Non-pigmented ciliary epithelial cell (primary cell): ENCODE data around the gene FBXO10.
"Not testable (repeated sequence)": the region's sequence is repeated elsewhere in the genome, so short reads cannot be mapped to it uniquely, and the experiment has no call there.

Experiments used
- DNase-seq: peaks from one replicate; pipeline ENCODE4 v3.0.0-alpha.2; 2010; ENCODE audit warnings: low read depth

Gene FBXO10

GRCh38 chr9:37551468-37551867, 24.7 kb downstream of the FBXO10 start:
- no peak for DNase-seq

GRCh38 chr9:37550781-37551180, 25.4 kb downstream of the FBXO10 start:
- no peak for DNase-seq

GRCh38 chr9:37549527-37549926, 26.7 kb downstream of the FBXO10 start:
- DNase-seq, result no peak

GRCh38 chr9:37547328-37547878, 28.8 kb downstream of the FBXO10 start:
- DNase-seq, result no peak

- no peak for DNase-seq
Observed at GRCh38 chr9:37543468-37543867, 32.7 kb downstream of the FBXO10 start.

- no peak for DNase-seq
Observed at GRCh38 chr9:37542895-37543294, 33.3 kb downstream of the FBXO10 start.

- DNase-seq, result no peak
Observed at GRCh38 chr9:37542488-37542887, 33.7 kb downstream of the FBXO10 start.

GRCh38 chr9:37541465-37541864, 34.7 kb downstream of the FBXO10 start:
- DNase-seq, result no peak

- DNase-seq, result no peak
Observed at GRCh38 chr9:37540634-37541033, 35.5 kb downstream of the FBXO10 start.

- DNase-seq, result no peak
Observed at GRCh38 chr9:37539634-37540033, 36.5 kb downstream of the FBXO10 start.

GRCh38 chr9:37538099-37538498, 38.1 kb downstream of the FBXO10 start:
- DNase-seq, result no peak

- no peak for DNase-seq
Observed at GRCh38 chr9:37534901-37535300, 41.3 kb downstream of the FBXO10 start.

- no peak for DNase-seq
Observed at GRCh38 chr9:37534412-37534811, 41.8 kb downstream of the FBXO10 start.

- DNase-seq, result no peak
Observed at GRCh38 chr9:37531699-37532098, 44.5 kb downstream of the FBXO10 start.

GRCh38 chr9:37528652-37529471, 47.3 kb downstream of the FBXO10 start:
- no peak for DNase-seq

GRCh38 chr9:37523916-37524315, 52.3 kb downstream of the FBXO10 start:
- DNase-seq, result no peak

- DNase-seq, result no peak
Observed at GRCh38 chr9:37522971-37523370, 53.2 kb downstream of the FBXO10 start.

GRCh38 chr9:37521111-37521510, 55.1 kb downstream of the FBXO10 start:
- DNase-seq, result no peak

GRCh38 chr9:37520641-37521040, 55.5 kb downstream of the FBXO10 start:
- no peak for DNase-seq

- no peak for DNase-seq
Observed at GRCh38 chr9:37517923-37518322, 58.3 kb downstream of the FBXO10 start.

- DNase-seq, result no peak
Observed at GRCh38 chr9:37515620-37516258, 60.4 kb downstream of the FBXO10 start.

GRCh38 chr9:37514999-37515398, 61.2 kb downstream of the FBXO10 start:
- DNase-seq, result no peak

GRCh38 chr9:37514415-37514814, 61.8 kb downstream of the FBXO10 start:
- DNase-seq, result not testable (repeated sequence)
